ENCODE results near the gene FXYD3.
A peak's percentile ranks its signal among the peaks of the same experiment; 100 is the strongest.

The FXYD3 gene

GRCh38 chr19:35107545-35107944 is 8.1 kb upstream of the FXYD3 start:
- no peak for DNase-seq

- no peak for DNase-seq
Measured at GRCh38 chr19:35108730-35109129, 6.9 kb upstream of the FXYD3 start.

GRCh38 chr19:35109395-35110112 is 6.1 kb upstream of the FXYD3 start:
- no peak for DNase-seq

- no peak for DNase-seq
Measured at GRCh38 chr19:35110974-35111373, 4.6 kb upstream of the FXYD3 start.

GRCh38 chr19:35112995-35113688 is 2.5 kb upstream of the FXYD3 start:
- no peak for DNase-seq

GRCh38 chr19:35114353-35115176 is 1.1 kb upstream of the FXYD3 start:
- DNase-seq: peak; percentile 41

GRCh38 chr19:35116072-35116801 is 614 bp downstream of the FXYD3 start:
- DNase-seq: peak; percentile 35

- no peak for DNase-seq
Measured at GRCh38 chr19:35117116-35117515, 1.5 kb downstream of the FXYD3 start.

- no peak for DNase-seq
Measured at GRCh38 chr19:35117799-35118198, 2.2 kb downstream of the FXYD3 start.

- DNase-seq: no peak
Measured at GRCh38 chr19:35118268-35119020, 2.8 kb downstream of the FXYD3 start.

- no peak for DNase-seq
Measured at GRCh38 chr19:35119091-35119490, 3.5 kb downstream of the FXYD3 start.

- no peak for DNase-seq
Measured at GRCh38 chr19:35119578-35120155, 4.0 kb downstream of the FXYD3 start.

- peak; percentile 73 for DNase-seq
Measured at GRCh38 chr19:35120492-35120891, 4.9 kb downstream of the FXYD3 start.

GRCh38 chr19:35120898-35121297 is 5.3 kb downstream of the FXYD3 start:
- no peak for DNase-seq

GRCh38 chr19:35122687-35123551 is 7.3 kb downstream of the FXYD3 start:
- no peak for DNase-seq

GRCh38 chr19:35123573-35123972 is 8.0 kb downstream of the FXYD3 start:
- no peak for DNase-seq

- DNase-seq: peak; percentile 75
Measured at GRCh38 chr19:35124098-35125060, 8.8 kb downstream of the FXYD3 start.

- no peak for DNase-seq
Measured at GRCh38 chr19:35125270-35125717, 9.7 kb downstream of the FXYD3 start.

Measured in DMS153 (cell line).